ENCODE results near the gene LCN2. TPM values are rescaled to one million over a fixed set of nuclear protein-coding genes. Genes with fewer than 3 reads are reported as not detected.

LCN2 gene
- total and polyA plus RNA-seq, 9 of the 15 experiments (the other 6 are each of a cell fraction or from before 2014, with no cell fraction given) = 0.10 to 1.2 (median 0.44) TPM; not detected in 1

DNA sequence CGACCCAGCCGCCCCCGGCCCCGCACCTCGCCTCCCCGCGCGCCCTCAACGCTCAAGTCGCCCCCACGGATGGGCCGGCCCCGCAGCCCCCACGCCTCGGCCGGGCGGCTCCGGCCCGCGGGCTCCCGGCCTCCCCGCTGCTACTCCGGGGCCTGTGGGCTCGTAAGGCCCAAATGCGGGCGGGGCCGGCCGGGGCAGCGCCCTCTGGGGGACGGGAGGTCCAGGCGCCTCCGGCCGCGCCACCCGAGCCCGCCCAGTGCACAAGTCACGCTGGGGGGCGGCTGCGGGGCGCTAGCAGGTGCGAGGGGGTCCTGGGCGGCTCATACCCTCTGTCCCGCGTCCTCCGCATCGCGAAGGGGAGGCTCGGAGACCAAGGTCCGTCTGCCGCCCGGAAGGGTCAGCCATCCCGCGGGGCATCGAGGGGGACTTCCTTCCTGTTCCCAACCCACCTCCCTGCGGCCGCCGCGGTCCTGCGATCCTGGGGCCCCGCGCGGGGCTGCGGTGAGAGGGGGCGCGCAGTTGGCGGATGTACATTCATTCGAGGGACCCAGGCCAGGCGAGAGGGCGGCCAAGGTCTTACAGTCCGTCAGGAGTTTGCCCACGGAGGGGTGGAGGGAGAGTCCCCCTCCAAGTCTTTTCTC is 42.3 kb downstream of the LCN2 start, which contains the start of gene CIZ1 (continued):
- peak; percentile 44; the same call in 1 of the 2 replicates for TF ChIP-seq SMC3 (conservative IDR thresholded peaks at IDR 0.05; ENCODE audit: insufficient read depth, low read depth, low read length)
- no peak for TF ChIP-seq THRAP3 (IDR thresholded peaks at IDR 0.05; ENCODE audit: borderline replicate concordance)
- TF ChIP-seq SIX5 (IDR thresholded peaks at IDR 0.05; ENCODE audit: borderline replicate concordance in 1 of 2, insufficient read depth in 1 of 2, low read depth in 1 of 2, low read length in 2 of 2) = peak; percentile 28 to 34; a peak in 2 of 4 replicates
- no peak for TF ChIP-seq MCM5 (IDR thresholded peaks at IDR 0.05; ENCODE audit: low read depth)
- TF ChIP-seq YBX1 (IDR thresholded peaks at IDR 0.05) = no peak
- TF ChIP-seq PHB (CRISPR knock-in tag; IDR thresholded peaks at IDR 0.05) = peak; percentile 96
- no peak for TF ChIP-seq ESRRA (IDR thresholded peaks at IDR 0.05; ENCODE audit: borderline replicate concordance, low read depth)
- peak; percentile 98 for TF ChIP-seq CXXC5 (CRISPR knock-in tag; IDR thresholded peaks at IDR 0.05)
- TF ChIP-seq, protein P1, sequence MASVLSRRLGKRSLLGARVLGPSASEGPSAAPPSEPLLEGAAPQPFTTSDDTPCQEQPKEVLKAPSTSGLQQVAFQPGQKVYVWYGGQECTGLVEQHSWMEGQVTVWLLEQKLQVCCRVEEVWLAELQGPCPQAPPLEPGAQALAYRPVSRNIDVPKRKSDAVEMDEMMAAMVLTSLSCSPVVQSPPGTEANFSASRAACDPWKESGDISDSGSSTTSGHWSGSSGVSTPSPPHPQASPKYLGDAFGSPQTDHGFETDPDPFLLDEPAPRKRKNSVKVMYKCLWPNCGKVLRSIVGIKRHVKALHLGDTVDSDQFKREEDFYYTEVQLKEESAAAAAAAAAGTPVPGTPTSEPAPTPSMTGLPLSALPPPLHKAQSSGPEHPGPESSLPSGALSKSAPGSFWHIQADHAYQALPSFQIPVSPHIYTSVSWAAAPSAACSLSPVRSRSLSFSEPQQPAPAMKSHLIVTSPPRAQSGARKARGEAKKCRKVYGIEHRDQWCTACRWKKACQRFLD (CRISPR knock-in tag; IDR thresholded peaks at IDR 0.05) = no peak
- TF ChIP-seq CAMTA2 (CRISPR knock-in tag; conservative IDR thresholded peaks at IDR 0.05) = peak; percentile 97
- no peak for TF ChIP-seq ZNF3 (CRISPR knock-in tag; IDR thresholded peaks at IDR 0.05)
- no peak for TF ChIP-seq TRIM28 (IDR thresholded peaks at IDR 0.05)
- TF ChIP-seq TCF7 (IDR thresholded peaks at IDR 0.05; ENCODE audit: borderline replicate concordance) = no peak
- TF ChIP-seq, protein P2, sequence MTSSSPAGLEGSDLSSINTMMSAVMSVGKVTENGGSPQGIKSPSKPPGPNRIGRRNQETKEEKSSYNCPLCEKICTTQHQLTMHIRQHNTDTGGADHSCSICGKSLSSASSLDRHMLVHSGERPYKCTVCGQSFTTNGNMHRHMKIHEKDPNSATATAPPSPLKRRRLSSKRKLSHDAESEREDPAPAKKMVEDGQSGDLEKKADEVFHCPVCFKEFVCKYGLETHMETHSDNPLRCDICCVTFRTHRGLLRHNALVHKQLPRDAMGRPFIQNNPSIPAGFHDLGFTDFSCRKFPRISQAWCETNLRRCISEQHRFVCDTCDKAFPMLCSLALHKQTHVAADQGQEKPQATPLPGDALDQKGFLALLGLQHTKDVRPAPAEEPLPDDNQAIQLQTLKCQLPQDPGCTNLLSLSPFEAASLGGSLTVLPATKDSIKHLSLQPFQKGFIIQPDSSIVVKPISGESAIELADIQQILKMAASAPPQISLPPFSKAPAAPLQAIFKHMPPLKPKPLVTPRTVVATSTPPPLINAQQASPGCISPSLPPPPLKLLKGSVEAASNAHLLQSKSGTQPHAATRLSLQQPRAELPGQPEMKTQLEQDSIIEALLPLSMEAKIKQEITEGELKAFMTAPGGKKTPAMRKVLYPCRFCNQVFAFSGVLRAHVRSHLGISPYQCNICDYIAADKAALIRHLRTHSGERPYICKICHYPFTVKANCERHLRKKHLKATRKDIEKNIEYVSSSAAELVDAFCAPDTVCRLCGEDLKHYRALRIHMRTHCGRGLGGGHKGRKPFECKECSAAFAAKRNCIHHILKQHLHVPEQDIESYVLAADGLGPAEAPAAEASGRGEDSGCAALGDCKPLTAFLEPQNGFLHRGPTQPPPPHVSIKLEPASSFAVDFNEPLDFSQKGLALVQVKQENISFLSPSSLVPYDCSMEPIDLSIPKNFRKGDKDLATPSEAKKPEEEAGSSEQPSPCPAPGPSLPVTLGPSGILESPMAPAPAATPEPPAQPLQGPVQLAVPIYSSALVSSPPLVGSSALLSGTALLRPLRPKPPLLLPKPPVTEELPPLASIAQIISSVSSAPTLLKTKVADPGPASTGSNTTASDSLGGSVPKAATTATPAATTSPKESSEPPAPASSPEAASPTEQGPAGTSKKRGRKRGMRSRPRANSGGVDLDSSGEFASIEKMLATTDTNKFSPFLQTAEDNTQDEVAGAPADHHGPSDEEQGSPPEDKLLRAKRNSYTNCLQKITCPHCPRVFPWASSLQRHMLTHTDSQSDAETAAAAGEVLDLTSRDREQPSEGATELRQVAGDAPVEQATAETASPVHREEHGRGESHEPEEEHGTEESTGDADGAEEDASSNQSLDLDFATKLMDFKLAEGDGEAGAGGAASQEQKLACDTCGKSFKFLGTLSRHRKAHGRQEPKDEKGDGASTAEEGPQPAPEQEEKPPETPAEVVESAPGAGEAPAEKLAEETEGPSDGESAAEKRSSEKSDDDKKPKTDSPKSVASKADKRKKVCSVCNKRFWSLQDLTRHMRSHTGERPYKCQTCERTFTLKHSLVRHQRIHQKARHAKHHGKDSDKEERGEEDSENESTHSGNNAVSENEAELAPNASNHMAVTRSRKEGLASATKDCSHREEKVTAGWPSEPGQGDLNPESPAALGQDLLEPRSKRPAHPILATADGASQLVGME (CRISPR knock-in tag; IDR thresholded peaks at IDR 0.05) = no peak; the same call in none of the 2 replicates
- TF ChIP-seq FOXA3 (CRISPR knock-in tag; conservative IDR thresholded peaks at IDR 0.05 in 1 of 2, IDR thresholded peaks at IDR 0.05 in 1 of 2) = no peak; a peak in 1 of 4 replicates
- TF ChIP-seq MYBL2 (IDR thresholded peaks at IDR 0.05; ENCODE audit: low read depth) = no peak
- TF ChIP-seq MYBL2 (CRISPR knock-in tag; IDR thresholded peaks at IDR 0.05; ENCODE audit: borderline replicate concordance) = no peak
- no peak for TF ChIP-seq BRCA1 (IDR thresholded peaks at IDR 0.05)
- TF ChIP-seq BRCA1 (CRISPR knock-in tag; IDR thresholded peaks at IDR 0.05) = no peak
- TF ChIP-seq, protein P3, sequence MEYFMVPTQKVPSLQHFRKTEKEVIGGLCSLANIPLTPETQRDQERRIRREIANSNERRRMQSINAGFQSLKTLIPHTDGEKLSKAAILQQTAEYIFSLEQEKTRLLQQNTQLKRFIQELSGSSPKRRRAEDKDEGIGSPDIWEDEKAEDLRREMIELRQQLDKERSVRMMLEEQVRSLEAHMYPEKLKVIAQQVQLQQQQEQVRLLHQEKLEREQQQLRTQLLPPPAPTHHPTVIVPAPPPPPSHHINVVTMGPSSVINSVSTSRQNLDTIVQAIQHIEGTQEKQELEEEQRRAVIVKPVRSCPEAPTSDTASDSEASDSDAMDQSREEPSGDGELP (CRISPR knock-in tag; IDR thresholded peaks at IDR 0.05; ENCODE audit: borderline replicate concordance) = no peak
- 0 out of 2 replicates have a peak, but pooled peaks have one; percentile 38 for TF ChIP-seq ZNF75A (CRISPR knock-in tag; IDR thresholded peaks at IDR 0.05)
- peak; percentile 16 for TF ChIP-seq ZNF57 (CRISPR knock-in tag; IDR thresholded peaks at IDR 0.05)
